Measurements from ENCODE around the gene CAPN5.

- TF ChIP-seq CTCF (IDR thresholded peaks at IDR 0.05; ENCODE audit: low read depth, low read length, missing input control) (no peak), TAF1 (conservative IDR thresholded peaks at IDR 0.05) (no peak), ATF3 (IDR thresholded peaks at IDR 0.05) (no peak), ZBTB33 (IDR thresholded peaks at IDR 0.05) (no peak), MAX (IDR thresholded peaks at IDR 0.05) (no peak), GABPA (IDR thresholded peaks at IDR 0.05 in 1 of 2, conservative IDR thresholded peaks at IDR 0.05 in 1 of 2) (no peak), REST (IDR thresholded peaks at IDR 0.05) (no peak)
Observed at GRCh38 chr11:77129842-77130756, 63.3 kb downstream of the CAPN5 start.

All from liver (tissue), 3 donors.